HepG2 (cell line): ENCODE data around the gene TRPV2. TPM values are rescaled to one million over a fixed set of nuclear protein-coding genes. Genes with fewer than 3 reads are reported as not detected.

Experiments
- KDM5A ChIP-seq: fragments of 200-600 bp; sonication (generic); IDR thresholded peaks from 2 replicates; pipeline ENCODE4 v1.7.0; 2018; ENCODE audit warnings: antibody characterized with exemption, mild to moderate bottlenecking, low read length, borderline replicate concordance
- MAFG ChIP-seq: sonication (generic); formaldehyde crosslinking; IDR thresholded peaks from 2 replicates; pipeline ENCODE4 v1.5.1; 2020; ENCODE audit warnings: mild to moderate bottlenecking, missing genetic modification reagents
- PBX2 ChIP-seq: IDR thresholded peaks from 2 replicates; pipeline ENCODE4 v1.6.1; 2016; ENCODE audit warnings: control low read depth
- PCBP2 ChIP-seq: fragments of 200-400 bp; formaldehyde crosslinking; optimal IDR thresholded peaks from 2 replicates; pipeline ENCODE3; 2018; ENCODE audit warnings: low read length, low read depth; ENCODE audit not compliant: poor library complexity, severe bottlenecking
- SNAPC4 ChIP-seq: sonication (generic); formaldehyde crosslinking; IDR thresholded peaks from 2 replicates; pipeline ENCODE4 v1.4.0; 2020; ENCODE audit warnings: mild to moderate bottlenecking, missing genetic modification reagents
- SRY ChIP-seq: sonication (generic); formaldehyde crosslinking; IDR thresholded peaks from 2 replicates; pipeline ENCODE4 v1.8.0; 2022; ENCODE audit warnings: mild to moderate bottlenecking, missing genetic modification reagents
- ZBTB7A ChIP-seq: sonication (generic); formaldehyde crosslinking; IDR thresholded peaks from 2 replicates; pipeline ENCODE4 v1.8.0; 2022; ENCODE audit warnings: mild to moderate bottlenecking, missing genetic modification reagents
- ZFP82 ChIP-seq: sonication (generic); formaldehyde crosslinking; IDR thresholded peaks from 2 replicates; pipeline ENCODE4 v1.5.1; 2020; ENCODE audit warnings: mild to moderate bottlenecking, missing genetic modification reagents, borderline replicate concordance
- ZNF136 ChIP-seq: sonication (generic); formaldehyde crosslinking; IDR thresholded peaks from 2 replicates; pipeline ENCODE4 v1.8.1; 2022; ENCODE audit warnings: low read depth, mild to moderate bottlenecking, moderate library complexity, missing genetic modification reagents
- ZNF253 ChIP-seq: sonication (generic); formaldehyde crosslinking; IDR thresholded peaks from 2 replicates; pipeline ENCODE4 v1.8.0; 2022; ENCODE audit warnings: mild to moderate bottlenecking, missing genetic modification reagents, borderline replicate concordance
- ZNF407 ChIP-seq: sonication (generic); formaldehyde crosslinking; IDR thresholded peaks from one replicate; pipeline ENCODE4 v1.5.1; 2020; ENCODE audit warnings: mild to moderate bottlenecking, missing genetic modification reagents; ENCODE audit errors: not compliant biosample characterization
- ZNF691 ChIP-seq: sonication (generic); formaldehyde crosslinking; IDR thresholded peaks from 2 replicates; pipeline ENCODE4 v1.4.0; 2020; ENCODE audit warnings: missing genetic modification reagents, low read depth, mild to moderate bottlenecking, borderline replicate concordance
- ZNF850 ChIP-seq: sonication (generic); formaldehyde crosslinking; conservative IDR thresholded peaks from 2 replicates; pipeline ENCODE4 v1.9.0; 2021; ENCODE audit warnings: mild to moderate bottlenecking, missing genetic modification reagents
- polyA plus RNA-seq, 8 experiments: library from polyadenylated mRNA; depleted of rRNA in 3 of 8; stranded (reverse) in 7 of 8; unstranded in 1 of 8; fragments of >200 nt; fragmentation: Illumina TruSeq in 4 of 8; extraction: Trizol in 4 of 8; gene quantifications; 2 replicates each; pipeline versions ENCODE4 v1.2.1 to v1.2.3, GENCODE V29; 2011 to 2016; ENCODE audit warnings: low read depth in 4 of 8, missing spikeins in 1 of 8, mixed read lengths in 1 of 8; ENCODE audit not compliant: insufficient read depth in 1 of 8
- total RNA-seq, 5 experiments: library from RNA; depleted of rRNA; stranded (reverse); fragments of >200 nt; fragmentation: Illumina TruSeq; extraction: Trizol; gene quantifications; 2 replicates each; pipeline ENCODE4 v1.2.3, GENCODE V29; 2016; ENCODE audit warnings: low read depth in 1 of 5

TRPV2 gene
- total and polyA plus RNA-seq, 2 of the 13 experiments (the other 11 are each of a cell fraction or from before 2014, with no cell fraction given), result 13.6 to 21.3 TPM

GRCh38 chr17:16443511-16444257 is 28.3 kb downstream of the TRPV2 start (continued):
- TF ChIP-seq ZFP82 (CRISPR knock-in tag) (no peak), SRY (CRISPR knock-in tag) (peak; percentile 37; the same call in 1 of the 2 replicates), SNAPC4 (CRISPR knock-in tag) (no peak), ZNF407 (no peak), MAFG (CRISPR knock-in tag) (no peak), ZNF136 (CRISPR knock-in tag) (no peak), PBX2 (CRISPR knock-in tag) (no peak), ZNF253 (CRISPR knock-in tag) (no peak), ZBTB7A (CRISPR knock-in tag) (no peak), ZNF691 (CRISPR knock-in tag) (no peak), PCBP2 (no peak), ZNF850 (CRISPR knock-in tag) (no peak), KDM5A (no peak)
